ENCODE results near the gene GDI2.
"Not testable (repeated sequence)": the region's sequence is repeated elsewhere in the genome, so short reads cannot be mapped to it uniquely, and the experiment has no call there.

The GDI2 gene

GRCh38 chr10:5841965-5842364 is 28.7 kb upstream of the GDI2 start:
- Histone ChIP-seq H3K4me1 (ENCODE audit: control insufficient read depth, low read length) (peaks cover 84% of the 10 kb centered on the region), H3F3A (ENCODE audit: control insufficient read depth, insufficient read depth) (peaks cover 45% of the 10 kb centered on the region), H3K27me3 (ENCODE audit: control insufficient read depth, low read length) (no peaks in the 10 kb centered on the region), H3K9me3 (ENCODE audit: control insufficient read depth, insufficient read depth, low read length) (no peaks in the 10 kb centered on the region), H3K4me2 (ENCODE audit: low read length) (peak overlapping the region; percentile 88), H4K20me1 (ENCODE audit: control insufficient read depth, insufficient read depth, low read depth, low read length) (no peaks in the 10 kb centered on the region), H3K27ac (ENCODE audit: low read depth, low read length) (peak overlapping the region; percentile 98), H3K9me2 (replicated peaks; ENCODE audit: control insufficient read depth, low read length) (no peaks in the 10 kb centered on the region), H3K79me2 (ENCODE audit: control insufficient read depth, low read length) (0 out of 2 replicates have a peak, but pooled peaks cover 4% of the 10 kb centered on the region), H3K4me3 (ENCODE audit: low read length) (peak overlapping the region; percentile 72), H3K36me3 (ENCODE audit: control insufficient read depth, low read length) (no peaks in the 10 kb centered on the region)
- TF ChIP-seq CTCF (IDR thresholded peaks at IDR 0.05; ENCODE audit: low read depth, low read length, poor library complexity, severe bottlenecking) (no peak), EZH2phosphoT487 (IDR thresholded peaks at IDR 0.05; ENCODE audit: borderline replicate concordance, low read length) (no peak)

- H3K9me2 ChIP-seq (replicated peaks; ENCODE audit: control insufficient read depth, low read length): no peaks in the 10 kb centered on the region
- H3K9me3 ChIP-seq (ENCODE audit: control insufficient read depth, insufficient read depth, low read length): no peaks in the 10 kb centered on the region
- TF ChIP-seq CTCF (IDR thresholded peaks at IDR 0.05; ENCODE audit: low read depth, low read length, poor library complexity, severe bottlenecking) (no peak), EZH2phosphoT487 (IDR thresholded peaks at IDR 0.05; ENCODE audit: borderline replicate concordance, low read length) (no peak)
- no peaks in the 10 kb centered on the region for H4K20me1 ChIP-seq (ENCODE audit: control insufficient read depth, insufficient read depth, low read depth, low read length)
- H3K4me1 ChIP-seq (ENCODE audit: control insufficient read depth, low read length): peaks cover 73% of the 10 kb centered on the region
- peaks cover 45% of the 10 kb centered on the region for H3F3A ChIP-seq (ENCODE audit: control insufficient read depth, insufficient read depth)
- peak overlapping the region; percentile 98 for H3K27ac ChIP-seq (ENCODE audit: low read depth, low read length)
- peak overlapping the region; percentile 72 for H3K4me3 ChIP-seq (ENCODE audit: low read length)
- H3K4me2 ChIP-seq (ENCODE audit: low read length): peak overlapping the region; percentile 88
- no peaks in the 10 kb centered on the region for H3K36me3 ChIP-seq (ENCODE audit: control insufficient read depth, low read length)
- 0 out of 2 replicates have a peak, but pooled peaks cover 4% of the 10 kb centered on the region for H3K79me2 ChIP-seq (ENCODE audit: control insufficient read depth, low read length)
- no peaks in the 10 kb centered on the region for H3K27me3 ChIP-seq (ENCODE audit: control insufficient read depth, low read length)
These were observed 27.4 kb upstream of the GDI2 start for GRCh38 chr10:5840314-5841307.

- peaks cover 30% of the 10 kb centered on the region for H3K4me1 ChIP-seq (ENCODE audit: control insufficient read depth, low read length)
- not testable (repeated sequence) for H4K20me1 ChIP-seq (ENCODE audit: control insufficient read depth, insufficient read depth, low read depth, low read length); H3K36me3 ChIP-seq (ENCODE audit: control insufficient read depth, low read length); H3K79me2 ChIP-seq (ENCODE audit: control insufficient read depth, low read length); H3K27ac ChIP-seq (ENCODE audit: low read depth, low read length); H3K4me2 ChIP-seq (ENCODE audit: low read length); H3K27me3 ChIP-seq (ENCODE audit: control insufficient read depth, low read length); H3K9me2 ChIP-seq (replicated peaks; ENCODE audit: control insufficient read depth, low read length); H3K9me3 ChIP-seq (ENCODE audit: control insufficient read depth, insufficient read depth, low read length); H3K4me3 ChIP-seq (ENCODE audit: low read length)
- H3F3A ChIP-seq (ENCODE audit: control insufficient read depth, insufficient read depth): peaks cover 13% of the 10 kb centered on the region
These were observed 22.9 kb upstream of the GDI2 start for GRCh38 chr10:5836181-5836580.

- no peaks in the 10 kb centered on the region for H4K20me1 ChIP-seq (ENCODE audit: control insufficient read depth, insufficient read depth, low read depth, low read length)
- peaks cover 27% of the 10 kb centered on the region for H3K4me1 ChIP-seq (ENCODE audit: control insufficient read depth, low read length)
- H3K79me2 ChIP-seq (ENCODE audit: control insufficient read depth, low read length): no peaks in the 10 kb centered on the region
- TF ChIP-seq EZH2phosphoT487 (IDR thresholded peaks at IDR 0.05; ENCODE audit: borderline replicate concordance, low read length) (no peak), CTCF (IDR thresholded peaks at IDR 0.05; ENCODE audit: low read depth, low read length, poor library complexity, severe bottlenecking) (no peak)
- H3F3A ChIP-seq (ENCODE audit: control insufficient read depth, insufficient read depth): peaks cover 7% of the 10 kb centered on the region
- no peak overlapping the region for H3K4me2 ChIP-seq (ENCODE audit: low read length)
- H3K9me2 ChIP-seq (replicated peaks; ENCODE audit: control insufficient read depth, low read length): no peaks in the 10 kb centered on the region
- H3K9me3 ChIP-seq (ENCODE audit: control insufficient read depth, insufficient read depth, low read length): no peaks in the 10 kb centered on the region
- H3K36me3 ChIP-seq (ENCODE audit: control insufficient read depth, low read length): no peaks in the 10 kb centered on the region
- H3K4me3 ChIP-seq (ENCODE audit: low read length): no peak overlapping the region
- H3K27ac ChIP-seq (ENCODE audit: low read depth, low read length): no peak overlapping the region
- no peaks in the 10 kb centered on the region for H3K27me3 ChIP-seq (ENCODE audit: control insufficient read depth, low read length)
These were observed 22.3 kb upstream of the GDI2 start for GRCh38 chr10:5835446-5836095.

Measured in DOHH2 (cell line).